ENCODE results near the gene USP49.
A peak's percentile ranks its signal among the peaks of the same experiment; 100 is the strongest.
"Not testable (repeated sequence)": the region's sequence is repeated elsewhere in the genome, so short reads cannot be mapped to it uniquely, and the experiment has no call there.

Gene USP49

DNA sequence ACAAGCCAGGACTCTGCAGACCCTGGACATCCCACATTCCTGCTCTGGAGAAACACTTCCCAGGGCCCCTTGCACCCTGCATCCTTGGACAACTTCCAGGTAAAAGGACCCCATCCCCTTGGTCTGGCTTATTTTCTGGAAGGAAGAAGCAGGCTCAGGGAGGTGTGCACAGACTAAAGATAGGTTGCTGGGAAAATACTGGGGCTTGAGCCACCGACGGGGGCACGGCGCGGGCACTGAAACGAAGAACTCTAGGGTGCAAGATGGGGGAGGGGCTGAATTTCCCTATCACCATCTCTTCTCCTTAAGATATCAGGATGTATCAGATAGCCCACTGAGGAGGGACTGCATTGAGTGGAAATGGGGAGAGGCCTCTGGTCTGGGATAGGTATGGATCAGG lies 116.3 kb downstream of the USP49 start:
- DNase-seq, result no peak

GRCh38 chr6:41777551-41778285 lies 117.5 kb downstream of the USP49 start:
- no peak for DNase-seq

- DNase-seq, result no peak
Measured at GRCh38 chr6:41775293-41775882, 119.8 kb downstream of the USP49 start.

DNA sequence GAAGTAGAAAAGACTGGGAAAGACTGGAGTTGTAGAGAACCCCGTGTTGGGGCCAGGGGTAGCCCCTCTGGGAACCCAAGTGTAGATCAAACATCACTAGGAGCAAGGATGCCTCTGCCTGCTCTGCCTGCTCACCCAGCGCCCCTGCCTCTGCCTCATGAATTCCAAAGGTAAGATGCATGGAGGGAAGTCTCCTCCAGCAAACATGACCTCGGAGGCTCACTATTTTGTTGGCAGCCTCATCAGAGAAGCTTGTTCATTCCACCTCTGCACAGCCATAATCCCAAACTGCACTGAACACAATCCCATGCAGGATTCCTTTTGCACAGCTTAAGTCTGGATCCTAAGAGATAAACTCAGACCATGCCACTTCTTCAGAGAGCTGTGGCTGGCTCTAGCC lies 120.3 kb downstream of the USP49 start:
- no peak for DNase-seq

GRCh38 chr6:41771058-41771983 lies 123.9 kb downstream of the USP49 start:
- no peak for DNase-seq

GRCh38 chr6:41770381-41771057 lies 124.7 kb downstream of the USP49 start:
- DNase-seq, result no peak

DNA sequence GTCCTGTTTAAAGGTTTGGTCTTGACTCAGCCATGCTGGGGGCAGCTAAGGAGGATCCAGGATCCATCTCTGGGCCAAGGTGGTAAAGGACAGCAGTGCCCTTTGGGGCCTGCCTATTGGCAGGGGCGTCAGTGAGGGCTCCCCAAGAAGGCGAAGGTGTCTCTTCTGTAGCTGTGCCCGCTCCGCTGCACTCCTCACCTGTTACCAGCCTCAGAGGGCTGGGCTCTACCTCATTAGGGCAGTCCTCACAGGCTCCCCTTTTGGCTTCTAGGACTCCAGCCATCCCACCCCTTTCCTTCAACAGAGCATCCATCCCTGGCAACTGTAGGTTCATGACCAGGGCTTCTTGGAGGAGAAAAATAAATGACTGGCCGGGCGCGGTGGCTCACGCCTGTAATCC lies 125.8 kb downstream of the USP49 start:
- no peak for DNase-seq

GRCh38 chr6:41768545-41769308 lies 126.4 kb downstream of the USP49 start:
- DNase-seq, result peak in 1 of 2 experiments; percentile 7

GRCh38 chr6:41767112-41767833 lies 127.9 kb downstream of the USP49 start:
- peak in 1 of 2 experiments; percentile 8 for DNase-seq

GRCh38 chr6:41766043-41766664 lies 129.0 kb downstream of the USP49 start:
- not testable (repeated sequence) for DNase-seq

- DNase-seq, result no peak
Measured at GRCh38 chr6:41763470-41763869, 131.7 kb downstream of the USP49 start.

DNA sequence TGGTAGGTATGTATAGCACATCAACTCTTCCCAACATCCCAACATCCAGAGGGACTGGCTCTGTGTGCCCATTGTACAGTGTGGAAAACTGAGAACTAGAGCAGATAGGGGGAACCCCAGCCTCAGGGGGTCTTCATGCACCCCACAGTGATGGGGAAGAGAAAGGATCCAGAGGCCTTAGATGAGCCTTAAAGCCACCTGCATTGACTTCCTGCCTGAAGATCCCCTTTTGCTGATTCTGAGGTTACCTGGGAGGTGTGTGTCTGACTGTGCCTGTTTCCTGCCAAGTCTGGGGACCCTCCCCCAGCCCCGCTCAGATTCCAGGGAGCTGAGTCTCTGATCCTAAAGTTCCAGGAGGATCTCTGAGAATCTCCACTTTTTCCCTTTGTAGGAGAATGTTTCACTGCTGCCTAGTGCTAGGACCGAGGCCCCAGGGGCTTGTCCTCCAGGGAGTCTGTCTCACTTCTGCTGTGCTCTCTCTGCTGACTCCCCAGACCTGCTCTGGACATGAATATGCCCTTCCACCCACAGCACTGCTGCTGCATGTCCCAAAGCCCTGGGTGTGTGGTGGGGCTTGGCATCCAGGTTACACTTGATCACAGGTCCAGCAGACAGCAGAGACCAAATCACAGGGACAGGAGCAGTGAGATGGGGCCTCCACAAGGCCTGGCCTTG lies 135.1 kb downstream of the USP49 start:
- DNase-seq, result no peak

DNA sequence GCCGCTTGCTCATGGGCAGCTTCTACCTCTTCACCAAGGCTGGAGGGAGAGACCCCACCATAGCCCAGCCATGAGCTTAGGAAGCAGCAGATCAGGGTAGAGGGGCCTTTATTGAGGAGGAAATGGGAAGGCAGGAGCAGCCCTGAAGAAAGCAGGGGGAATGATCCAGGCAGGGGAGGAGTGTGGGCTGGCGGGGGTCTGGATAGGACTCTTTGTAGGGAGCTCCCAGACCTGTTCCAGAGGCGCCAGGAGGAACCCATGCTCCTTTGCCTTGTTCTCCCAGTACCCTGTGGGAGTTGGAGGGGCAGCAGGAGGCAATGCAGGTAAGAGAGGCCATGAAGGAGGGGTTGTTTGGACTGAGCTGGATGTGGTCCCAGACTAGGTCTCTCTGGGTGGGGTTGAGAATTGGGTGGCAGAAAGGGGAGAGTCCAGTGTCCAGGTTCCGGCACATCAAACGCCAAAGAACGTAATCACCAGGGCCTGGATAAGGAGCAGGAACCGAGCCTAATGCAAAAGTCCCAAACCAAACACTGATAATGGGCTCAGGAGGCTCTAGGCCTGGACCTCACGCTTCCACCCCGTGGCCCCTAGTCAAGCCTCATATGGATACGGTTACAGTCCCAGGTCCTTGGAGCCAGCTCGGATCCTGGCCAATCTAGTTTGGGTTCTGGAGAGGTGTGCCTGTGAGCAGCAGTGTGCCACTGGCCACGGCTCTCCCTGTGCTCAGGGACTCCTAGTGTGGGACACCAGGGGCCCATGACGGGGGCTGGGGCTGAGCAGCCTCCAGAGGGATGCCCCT lies 135.9 kb downstream of the USP49 start:
- no peak for DNase-seq

- no peak for DNase-seq
Measured at GRCh38 chr6:41758641-41759035, 136.5 kb downstream of the USP49 start.

DNA sequence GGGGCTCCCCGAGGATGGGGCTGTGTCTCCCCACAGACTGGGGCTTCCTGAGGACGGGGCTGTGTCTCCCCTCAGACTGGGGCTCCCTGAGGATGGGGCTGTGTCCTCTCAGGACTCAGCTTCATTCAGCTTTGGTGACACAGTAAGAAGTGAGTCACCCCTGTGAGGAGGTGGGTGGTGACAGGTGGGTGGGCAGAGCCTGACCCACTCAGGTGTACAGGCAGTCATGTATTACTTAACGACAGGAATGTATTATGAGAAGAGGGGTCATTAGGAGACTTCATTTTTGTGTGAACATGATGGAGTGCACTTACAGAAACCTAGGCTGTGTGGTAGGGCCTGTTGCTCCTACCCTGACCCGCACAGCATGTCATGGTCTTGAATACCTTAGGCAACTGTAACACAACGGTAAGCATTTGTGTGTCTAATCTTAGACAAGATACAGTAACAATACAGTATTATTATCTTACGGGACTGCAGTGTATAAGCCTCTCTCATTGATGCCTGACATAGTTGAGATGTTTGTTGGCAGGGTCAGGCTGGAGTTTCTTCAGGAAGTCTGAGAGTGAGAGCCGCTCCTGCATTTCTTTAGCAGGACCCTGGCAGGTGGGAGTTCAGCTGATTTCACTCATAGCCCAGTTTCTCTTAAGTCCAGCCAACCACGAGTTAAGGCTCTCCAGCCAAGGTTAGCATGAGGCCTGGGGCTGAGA lies 137.1 kb downstream of the USP49 start:
- DNase-seq, result no peak

DNA sequence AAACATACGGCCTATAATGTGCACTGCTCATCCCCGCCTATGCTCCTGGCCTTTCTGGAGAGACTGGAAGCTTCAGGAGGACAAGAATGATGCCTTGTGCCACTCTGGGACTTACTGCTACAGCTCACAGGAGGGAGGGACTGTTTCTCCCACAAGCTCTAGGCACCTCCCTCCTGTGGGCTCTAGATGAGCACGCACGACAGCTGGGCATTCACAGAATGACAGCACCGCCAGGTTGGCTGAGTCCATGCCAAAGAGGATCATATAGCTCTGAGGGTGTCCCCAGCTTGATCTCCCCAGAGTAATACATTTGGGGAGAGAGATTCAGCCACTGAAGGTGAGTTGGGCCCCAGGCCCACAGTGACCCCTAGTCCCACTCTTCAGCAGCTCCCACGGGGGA lies 137.9 kb downstream of the USP49 start:
- DNase-seq, result no peak

DNA sequence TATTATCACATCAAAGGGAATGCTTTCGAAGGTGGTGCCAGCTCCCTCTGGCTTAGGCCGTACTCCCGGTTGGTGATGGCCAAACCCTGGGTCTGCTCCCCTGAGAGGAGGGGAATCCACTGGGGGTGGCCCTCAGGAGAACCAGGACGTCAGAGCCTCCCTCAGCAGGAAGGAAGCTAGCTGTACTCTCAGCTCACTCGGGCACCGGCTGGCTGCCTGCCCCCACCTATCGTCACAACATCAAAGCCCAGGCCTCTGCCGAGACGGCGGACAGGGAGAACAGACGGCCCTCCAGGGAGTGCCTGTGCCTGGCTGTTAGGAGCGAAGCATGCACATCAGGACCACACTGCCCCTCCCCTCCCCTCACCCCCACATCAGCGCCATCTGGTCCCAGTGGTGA lies 138.8 kb downstream of the USP49 start:
- DNase-seq, result no peak

DNA sequence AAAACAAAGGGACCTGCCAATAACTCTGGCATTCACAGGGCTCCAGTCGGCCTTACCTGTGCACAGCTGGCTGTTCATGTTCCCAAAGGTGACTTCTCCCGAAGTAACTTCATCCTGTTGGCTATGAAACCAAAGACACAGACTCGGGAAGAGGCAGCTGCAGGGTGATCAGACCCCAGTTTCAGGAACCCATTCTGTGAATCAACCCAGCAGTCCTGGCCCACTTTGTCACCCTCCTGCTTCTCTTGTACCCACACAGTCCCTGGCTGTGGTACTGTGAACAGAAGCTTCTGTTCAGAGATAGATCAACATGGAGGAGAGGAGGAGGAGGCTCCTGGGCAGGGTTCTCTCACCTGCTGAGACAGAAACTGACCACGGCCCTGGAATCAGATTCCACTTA lies 139.3 kb downstream of the USP49 start:
- DNase-seq, result no peak

DNA sequence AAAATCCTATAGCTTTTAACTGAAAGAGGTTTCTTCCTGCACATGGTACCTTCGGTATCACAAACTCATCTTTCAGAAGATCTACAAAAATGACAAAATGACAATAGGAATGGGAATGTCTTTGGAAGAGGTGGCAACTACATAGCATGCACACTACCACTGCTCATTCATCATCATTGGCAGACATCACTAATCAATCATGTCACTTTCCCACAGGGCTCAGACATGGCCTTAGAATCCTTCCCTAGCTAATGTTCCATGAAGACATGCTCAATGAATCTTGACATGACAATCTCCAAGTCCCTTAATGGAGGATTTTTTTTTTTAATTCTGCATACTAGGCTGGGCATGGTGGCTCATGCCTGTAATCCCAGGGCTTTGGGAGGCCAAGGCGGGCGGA lies 144.8 kb downstream of the USP49 start:
- no peak for DNase-seq

All from SHP77 (cell line).